ENCODE results near the gene CAVIN3. TPM values are rescaled to one million over a fixed set of nuclear protein-coding genes. Genes with fewer than 3 reads are reported as not detected.

CAVIN3 gene
- total RNA-seq, 2 experiments from 2014 or later, result 13.3 to 15.9 TPM

- CTCF ChIA-PET, result interaction anchor here (1.2 to 2.2 kb wide), 3 partner anchors 9 to 94 kb away, joined by 3 to 17 read pairs (median 5); no protein-coding TSS in a partner anchor
- DNase-seq, result no peak
- Mint-ChIP-seq H3K27ac (no peak overlapping the region), H3K27me3 (peaks cover 4% of the 10 kb centered on the region), H3K36me3 (ENCODE audit: low read depth) (no peaks in the 10 kb centered on the region), H3K4me3 (no peak overlapping the region), H3K9me3 (no peaks in the 10 kb centered on the region), H3K4me1 (ENCODE audit: low read depth) (no peaks in the 10 kb centered on the region)
- ATAC-seq, result no peak
- POLR2A ChIA-PET, result no interaction called here
- no peak for TF ChIP-seq CTCF (IDR thresholded peaks at IDR 0.05)
- intact Hi-C loops (cut with micrococcal nuclease), result no loop called here
Measured at GRCh38 chr11:6345366-6345765, 25.1 kb upstream of the CAVIN3 start.

GRCh38 chr11:6336293-6336692 is 16.0 kb upstream of the CAVIN3 start:
- no peaks in the 10 kb centered on the region for H3K9me3 Mint-ChIP-seq
- H3K4me3 Mint-ChIP-seq, result no peak overlapping the region
- no peak for TF ChIP-seq CTCF (IDR thresholded peaks at IDR 0.05)
- no peak overlapping the region for H3K27ac Mint-ChIP-seq
- H3K27me3 Mint-ChIP-seq, result peaks cover 9% of the 10 kb centered on the region
- DNase-seq, result no peak
- intact Hi-C loops (cut with micrococcal nuclease), result no loop called here
- no peaks in the 10 kb centered on the region for H3K36me3 Mint-ChIP-seq (ENCODE audit: low read depth)
- ChIA-PET CTCF (interaction anchor here (1.5 to 3.8 kb wide), 2 partner anchors 17 to 27 kb away, joined by 6 to 21 read pairs; no protein-coding TSS in a partner anchor), POLR2A (no interaction called here)
- ATAC-seq, result no peak
- H3K4me1 Mint-ChIP-seq (ENCODE audit: low read depth), result no peaks in the 10 kb centered on the region

- CTCF ChIA-PET, result interaction anchor here (0.9 to 3.8 kb wide), 3 partner anchors 10 to 28 kb away, joined by 3 to 21 read pairs (median 3); no protein-coding TSS in a partner anchor
- no peaks in the 10 kb centered on the region for H3K9me3 Mint-ChIP-seq
- POLR2A ChIA-PET, result interaction anchor here (0.6 kb wide), 1 partner anchor 868 kb away, joined by 3 read pairs; no protein-coding TSS in a partner anchor
- no peak overlapping the region for H3K27ac Mint-ChIP-seq
- TF ChIP-seq CTCF (IDR thresholded peaks at IDR 0.05), result no peak
- no peaks in the 10 kb centered on the region for H3K36me3 Mint-ChIP-seq (ENCODE audit: low read depth)
- intact Hi-C loops (cut with micrococcal nuclease), result no loop called here
- DNase-seq, result no peak
- H3K27me3 Mint-ChIP-seq, result peaks cover 8% of the 10 kb centered on the region
- no peak overlapping the region for H3K4me3 Mint-ChIP-seq
- no peaks in the 10 kb centered on the region for H3K4me1 Mint-ChIP-seq (ENCODE audit: low read depth)
- no peak for ATAC-seq
Measured at GRCh38 chr11:6334806-6335205, 14.5 kb upstream of the CAVIN3 start.

- H3K36me3 Mint-ChIP-seq (ENCODE audit: low read depth), result no peaks in the 10 kb centered on the region
- ChIA-PET POLR2A (no interaction called here), CTCF (interaction anchor here (0.9 to 2.1 kb wide), 2 partner anchors 20 to 46 kb away, joined by 3 to 7 read pairs; no protein-coding TSS in a partner anchor)
- H3K27me3 Mint-ChIP-seq, result peaks cover 14% of the 10 kb centered on the region
- DNase-seq, result no peak
- intact Hi-C loops (cut with micrococcal nuclease), result no loop called here
- no peak for ATAC-seq
- H3K27ac Mint-ChIP-seq, result no peak overlapping the region
- no peaks in the 10 kb centered on the region for H3K9me3 Mint-ChIP-seq
- TF ChIP-seq CTCF (IDR thresholded peaks at IDR 0.05), result no peak
- H3K4me3 Mint-ChIP-seq, result no peak overlapping the region
- H3K4me1 Mint-ChIP-seq (ENCODE audit: low read depth), result no peaks in the 10 kb centered on the region
Measured at GRCh38 chr11:6333095-6333494, 12.8 kb upstream of the CAVIN3 start.

DNA sequence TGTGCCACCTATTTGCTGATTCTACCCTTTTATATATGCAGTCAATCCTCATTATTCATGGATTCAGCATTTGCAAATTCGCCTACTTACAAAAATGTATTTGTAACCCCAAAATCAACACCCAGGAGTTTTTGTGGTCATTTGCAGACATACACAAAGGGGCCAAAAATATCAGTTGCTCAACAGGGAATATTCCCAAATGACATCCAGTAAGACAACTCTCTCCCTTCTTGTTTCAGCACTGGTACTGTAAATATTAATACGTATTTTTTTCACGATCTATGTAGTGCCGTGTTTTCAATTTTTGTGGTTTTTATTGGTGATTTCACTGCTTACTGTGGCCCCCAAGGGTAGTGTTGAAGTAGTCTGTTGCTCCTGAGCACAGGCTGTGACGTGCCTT is 11.8 kb upstream of the CAVIN3 start:
- intact Hi-C loops (cut with micrococcal nuclease), result no loop called here
- TF ChIP-seq CTCF (IDR thresholded peaks at IDR 0.05), result no peak
- peaks cover 21% of the 10 kb centered on the region for H3K27me3 Mint-ChIP-seq
- no peak for DNase-seq
- ATAC-seq, result no peak
- no peaks in the 10 kb centered on the region for H3K36me3 Mint-ChIP-seq (ENCODE audit: low read depth)
- ChIA-PET CTCF (interaction anchor here (2.1 kb wide), 1 partner anchor 21 kb away, joined by 7 read pairs; no protein-coding TSS in a partner anchor), POLR2A (interaction anchor here (0.7 kb wide), 1 partner anchor 11 kb away, joined by 3 read pairs; no protein-coding TSS in a partner anchor)
- H3K4me1 Mint-ChIP-seq (ENCODE audit: low read depth), result no peaks in the 10 kb centered on the region
- no peaks in the 10 kb centered on the region for H3K9me3 Mint-ChIP-seq
- no peak overlapping the region for H3K4me3 Mint-ChIP-seq
- no peak overlapping the region for H3K27ac Mint-ChIP-seq

All from activated CD8-positive, alpha-beta T cell treated with anti-CD3 and anti-CD28 coated beads for 36 hours (primary cell).